Upper lobe of left lung (tissue), 6 donors: ENCODE results near the gene CRIP1. TPM values are rescaled to one million over a fixed set of nuclear protein-coding genes. Genes with fewer than 3 reads are reported as not detected.

Experiments
- ATAC-seq, 2 donors: fragments of 200-7000 bp; cut with Tn5 transposase; one replicate each; pipeline ENCODE4 v1.9.1; 2022; ENCODE audit warnings: mild to moderate bottlenecking in 2 of 2, moderate library complexity in 2 of 2; ENCODE audit not compliant: low FRiP score in 2 of 2
- DNase-seq, 2 donors: peaks; one replicate each; pipeline ENCODE4 v3.0.0-alpha.2; 2019 to 2020
- H3K27ac ChIP-seq, 4 donors: fragments of 200-600 bp; sonication (generic); one replicate each; pipeline ENCODE4 v1.5.1; 2016 to 2019
- H3K27me3 ChIP-seq, 4 donors: fragments of 200-600 bp; sonication (generic); one replicate each; pipeline ENCODE4 v1.5.1; 2017 to 2019
- H3K36me3 ChIP-seq, 4 donors: fragments of 200-600 bp; sonication (generic); one replicate each; pipeline ENCODE4 v1.5.1; 2016 to 2019
- H3K4me1 ChIP-seq, 4 donors: fragments of 200-600 bp; sonication (generic); one replicate each; pipeline ENCODE4 v1.5.1; 2018 to 2019
- H3K4me3 ChIP-seq, 4 donors: fragments of 200-600 bp; sonication (generic); one replicate each; pipeline ENCODE4 v1.5.1; 2017 to 2019; ENCODE audit warnings: mild to moderate bottlenecking in 2 of 4, moderate library complexity in 1 of 4
- H3K9me3 ChIP-seq, 4 donors: fragments of 200-600 bp; sonication (generic); one replicate each; pipeline ENCODE4 v1.5.1; 2018 to 2019
- EP300 ChIP-seq, 4 donors: sonication (generic); formaldehyde crosslinking; IDR thresholded peaks; one replicate each; pipeline ENCODE4 v1.5.1; 2017; ENCODE audit warnings: antibody characterized with exemption in 4 of 4, control low read depth in 2 of 4
- POLR2A ChIP-seq, 4 donors: fragments of 450-650 bp; IDR thresholded peaks; one replicate each; pipeline ENCODE4 v1.5.1; 2016 to 2017; ENCODE audit warnings: antibody characterized with exemption in 4 of 4, mild to moderate bottlenecking in 2 of 4
- POLR2AphosphoS5 ChIP-seq, 2 donors: sonication (generic); formaldehyde crosslinking; IDR thresholded peaks; one replicate each; pipeline ENCODE4 v1.5.1; 2017; ENCODE audit warnings: antibody characterized with exemption in 2 of 2
- WGBS, 2 donors: methylation state at CpG; one replicate each; pipeline ENCODE4 v1.1.5; 2017 to 2018; 5-methylcytosine and 5-hydroxymethylcytosine counted together
- total RNA-seq, 6 donors: library from RNA; depleted of rRNA in 4 of 6; stranded (reverse); fragments of >200 nt in 4 of 6; gene quantifications; one replicate each; pipeline versions ENCODE4 v1.1.0 to v1.2.1, GENCODE V29; 2016 to 2021
- TF ChIP-seq, protein P1 (sequence below), 6 experiments: fragments of 450-650 bp in 4 of 6; fragments of 200-600 bp in 2 of 6; sonication (generic) in 2 of 6; IDR thresholded peaks; one replicate each; pipeline ENCODE4 v1.5.1; 2016 to 2019; ENCODE audit warnings: antibody characterized with exemption in 6 of 6
- donor health status: DM: no; HTN: no; CAD: no; lungs with moderate emphysema.
- donor health status: DM: no; HTN: yes; CAD: no; lungs with severe emphysema.

The CRIP1 gene
- total RNA-seq, 6 donors from 2014 or later: 26.2 to 425 (median 200) TPM

DNA sequence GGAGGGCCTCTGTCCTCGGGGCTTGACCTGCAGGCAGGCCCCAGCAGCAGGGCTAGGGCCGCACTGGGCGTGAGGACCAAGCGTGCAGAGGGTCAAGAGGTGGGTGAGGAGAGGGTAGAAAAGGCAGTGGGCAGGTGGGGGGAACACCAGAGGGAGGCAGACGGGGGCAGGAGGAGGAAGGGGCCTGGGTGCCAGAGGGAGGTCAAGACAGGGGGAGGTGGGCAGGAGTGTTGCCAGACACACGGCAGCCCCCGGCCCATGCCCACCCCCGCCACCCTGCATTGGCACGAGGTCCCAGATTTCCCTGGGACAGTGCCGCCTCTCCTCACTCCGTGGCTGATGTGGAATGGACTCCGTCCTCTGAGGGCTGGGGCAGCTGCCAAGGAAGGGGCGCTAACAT is 47.9 kb downstream of the CRIP1 start:
- Histone ChIP-seq H3K36me3 (no peaks in the 10 kb centered on the region), H3K4me1 (peaks cover 5 to 15% (median 8%) of the 10 kb centered on the region in 4 donors), H3K27ac (no peak overlapping the region), H3K9me3 (no peaks in the 10 kb centered on the region), H3K27me3 (peaks cover 0 to 6% (median 5%) of the 10 kb centered on the region in 4 donors), H3K4me3 (no peak overlapping the region)
- WGBS, 2 donors: 54 to 70% methylated on average over 6 to 12 of the region's 13 CpGs
- no peak for TF ChIP-seq POLR2A (IDR thresholded peaks at IDR 0.05)
- TF ChIP-seq EP300 (IDR thresholded peaks at IDR 0.05): no peak
- no peak for ATAC-seq
- DNase-seq: peak in 1 of 2 donors; percentile 52

DNA sequence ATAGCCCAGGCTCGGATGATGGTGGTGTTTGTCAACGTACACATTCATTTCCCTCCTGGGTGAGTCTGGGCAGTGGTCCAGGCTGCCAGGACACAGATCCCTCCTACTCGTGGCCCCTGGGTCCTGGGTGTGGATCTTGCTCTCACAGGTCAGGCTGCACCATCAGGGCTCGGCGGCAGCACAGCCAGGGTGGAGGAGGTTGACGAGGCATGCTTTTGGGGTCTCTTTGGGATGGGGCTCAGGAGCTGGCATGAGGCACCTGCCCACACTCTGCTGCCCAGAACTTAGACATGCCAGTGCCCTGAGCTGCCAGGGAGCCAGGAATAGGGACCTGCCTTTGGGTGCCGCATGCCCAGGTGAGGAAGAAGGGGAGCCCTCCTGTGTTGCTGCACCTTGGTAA is 49.4 kb downstream of the CRIP1 start:
- Histone ChIP-seq H3K27ac (no peak overlapping the region), H3K27me3 (peaks cover 0 to 3% (median 0%) of the 10 kb centered on the region in 4 donors), H3K4me3 (no peak overlapping the region), H3K4me1 (peaks cover 0 to 7% (median 2%) of the 10 kb centered on the region in 4 donors), H3K36me3 (no peaks in the 10 kb centered on the region), H3K9me3 (no peaks in the 10 kb centered on the region)
- TF ChIP-seq, protein P1, sequence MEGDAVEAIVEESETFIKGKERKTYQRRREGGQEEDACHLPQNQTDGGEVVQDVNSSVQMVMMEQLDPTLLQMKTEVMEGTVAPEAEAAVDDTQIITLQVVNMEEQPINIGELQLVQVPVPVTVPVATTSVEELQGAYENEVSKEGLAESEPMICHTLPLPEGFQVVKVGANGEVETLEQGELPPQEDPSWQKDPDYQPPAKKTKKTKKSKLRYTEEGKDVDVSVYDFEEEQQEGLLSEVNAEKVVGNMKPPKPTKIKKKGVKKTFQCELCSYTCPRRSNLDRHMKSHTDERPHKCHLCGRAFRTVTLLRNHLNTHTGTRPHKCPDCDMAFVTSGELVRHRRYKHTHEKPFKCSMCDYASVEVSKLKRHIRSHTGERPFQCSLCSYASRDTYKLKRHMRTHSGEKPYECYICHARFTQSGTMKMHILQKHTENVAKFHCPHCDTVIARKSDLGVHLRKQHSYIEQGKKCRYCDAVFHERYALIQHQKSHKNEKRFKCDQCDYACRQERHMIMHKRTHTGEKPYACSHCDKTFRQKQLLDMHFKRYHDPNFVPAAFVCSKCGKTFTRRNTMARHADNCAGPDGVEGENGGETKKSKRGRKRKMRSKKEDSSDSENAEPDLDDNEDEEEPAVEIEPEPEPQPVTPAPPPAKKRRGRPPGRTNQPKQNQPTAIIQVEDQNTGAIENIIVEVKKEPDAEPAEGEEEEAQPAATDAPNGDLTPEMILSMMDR (IDR thresholded peaks at IDR 0.05): no peak
- TF ChIP-seq POLR2AphosphoS5 (IDR thresholded peaks at IDR 0.05) (no peak), POLR2A (IDR thresholded peaks at IDR 0.05) (no peak), EP300 (IDR thresholded peaks at IDR 0.05) (no peak)
- DNase-seq (peak in 1 of 2 donors; percentile 66), ATAC-seq (no peak)
- whole genome bisulfite sequencing, 2 donors: 42 to 74% methylated on average over 3 to 7 of the region's 7 CpGs

DNA sequence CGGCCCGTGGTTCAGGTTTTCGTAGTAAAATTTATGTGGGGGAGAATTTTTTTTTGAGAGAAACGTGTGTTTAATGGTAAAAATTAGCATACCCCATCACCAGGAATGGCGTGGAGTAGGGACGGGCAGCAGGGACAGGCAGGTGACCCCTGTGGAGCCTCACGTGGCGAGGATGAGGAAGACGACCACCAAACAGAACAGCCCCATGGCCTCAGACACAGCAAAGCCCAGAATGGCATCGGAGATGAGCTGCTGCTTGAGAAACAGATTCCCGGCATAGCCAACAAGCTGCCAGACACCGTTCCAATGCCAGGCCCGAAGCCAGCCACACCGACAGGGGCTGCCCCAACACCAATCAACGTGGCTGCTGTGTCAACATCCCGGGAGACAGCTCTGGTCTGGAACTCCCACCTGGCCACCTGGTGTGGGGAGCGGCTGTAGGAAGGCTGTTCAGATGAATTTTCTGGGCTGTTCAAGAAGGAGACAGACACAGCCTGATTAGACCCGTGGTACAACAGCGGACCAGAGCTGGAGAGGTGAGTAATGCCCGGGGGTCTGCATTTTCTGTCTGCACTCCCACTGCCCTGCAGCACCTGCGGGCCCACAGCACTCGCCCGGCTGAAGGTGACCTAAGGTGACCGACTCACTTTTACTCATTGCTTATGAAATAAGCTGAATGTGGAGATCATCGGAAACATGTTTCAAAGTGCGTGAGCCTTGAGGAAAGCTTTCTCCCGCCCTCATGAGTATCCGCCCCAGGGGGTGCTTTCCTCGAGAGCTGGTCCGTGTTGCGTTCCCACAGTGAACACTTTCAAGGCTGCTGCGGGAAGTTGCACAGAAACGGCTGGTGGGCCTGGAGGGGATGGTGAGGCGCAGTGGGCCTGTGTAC is 50.2 kb downstream of the CRIP1 start:
- DNase-seq: peak in 1 of 2 donors; percentile 47
- 78 to 81% methylated on average over 31 to 34 of the region's 34 CpGs for WGBS, 2 donors
- TF ChIP-seq EP300 (IDR thresholded peaks at IDR 0.05) (no peak), POLR2AphosphoS5 (IDR thresholded peaks at IDR 0.05) (no peak), POLR2A (IDR thresholded peaks at IDR 0.05) (no peak)
- TF ChIP-seq, protein P1 (IDR thresholded peaks at IDR 0.05): no peak

DNA sequence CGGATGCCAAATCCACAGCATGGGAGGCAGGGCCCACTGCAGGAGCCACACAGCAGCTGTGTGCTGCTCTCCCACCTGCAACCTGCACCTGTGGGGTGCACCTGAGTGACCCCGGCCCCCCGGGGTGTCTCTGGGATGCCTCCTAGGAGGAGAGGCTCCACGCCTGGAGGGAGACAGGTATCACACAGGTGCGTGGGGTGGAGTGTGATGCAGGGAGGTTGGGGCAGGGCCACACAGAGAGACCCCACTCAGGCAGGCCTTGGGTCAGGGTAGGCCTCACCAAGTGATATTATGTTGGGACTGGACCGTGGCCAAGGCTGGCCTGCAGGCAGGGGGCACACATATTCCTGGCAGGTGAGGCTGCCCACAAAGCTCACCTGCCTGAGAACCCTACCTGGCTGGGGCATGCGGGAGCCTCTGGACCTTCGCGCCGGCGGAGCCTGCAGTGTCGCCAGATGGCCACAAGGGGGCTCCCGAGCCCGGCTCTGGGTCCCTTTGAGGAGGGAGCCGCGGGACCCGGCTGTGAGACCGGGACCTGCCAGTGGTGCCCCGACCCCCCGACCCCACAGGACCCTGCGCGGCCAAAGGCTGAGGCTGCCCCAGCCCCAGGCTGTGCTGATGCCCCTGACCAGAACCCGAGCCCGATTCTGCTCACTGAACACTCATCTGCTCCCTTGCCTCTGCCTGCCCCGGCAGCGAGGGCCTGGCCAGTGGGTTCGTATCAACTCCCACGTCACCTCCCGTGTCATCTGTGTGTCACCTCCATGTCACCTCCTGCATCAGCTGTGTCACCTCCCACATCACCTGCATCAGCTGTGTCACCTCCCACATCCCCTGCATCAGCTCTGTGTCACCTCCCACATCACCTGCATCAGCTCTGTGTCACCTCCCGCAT is 51.1 kb downstream of the CRIP1 start:
- no peak overlapping the region for H3K27ac ChIP-seq
- peaks cover 0 to 7% (median 2%) of the 10 kb centered on the region in 4 donors for H3K4me1 ChIP-seq
- DNase-seq (peak; percentile 66 to 94), ATAC-seq (peak; percentile 72 to 84)
- H3K4me3 ChIP-seq: no peak overlapping the region
- no peaks in the 10 kb centered on the region for H3K36me3 ChIP-seq
- TF ChIP-seq EP300 (IDR thresholded peaks at IDR 0.05) (no peak), POLR2AphosphoS5 (IDR thresholded peaks at IDR 0.05) (no peak), POLR2A (IDR thresholded peaks at IDR 0.05) (no peak)
- TF ChIP-seq, protein P1 (IDR thresholded peaks at IDR 0.05): peak; percentile 84 to 97 (median 91)
- H3K27me3 ChIP-seq: peaks cover 0 to 3% (median 0%) of the 10 kb centered on the region in 4 donors
- H3K9me3 ChIP-seq: peaks cover 0 to 5% (median 0%) of the 10 kb centered on the region in 4 donors
- 28 to 49% methylated on average over 10 to 27 of the region's 30 CpGs for WGBS, 2 donors

More for the DNA sequence above, 50.2 kb downstream of the CRIP1 start:
- ATAC-seq: no peak
- H3K9me3 ChIP-seq: no peaks in the 10 kb centered on the region
- no peak overlapping the region for H3K4me3 ChIP-seq
- peaks cover 0 to 7% (median 2%) of the 10 kb centered on the region in 4 donors for H3K4me1 ChIP-seq
- peaks cover 0 to 3% (median 0%) of the 10 kb centered on the region in 4 donors for H3K27me3 ChIP-seq
- no peaks in the 10 kb centered on the region for H3K36me3 ChIP-seq
- H3K27ac ChIP-seq: no peak overlapping the region

Other genes with a start within 250 kb of the CRIP1 start
- gene BTBD6, start 238.4 kb upstream of the CRIP1 start, total RNA-seq: 10 to 100 TPM; 36.4 to 71.7 (median 49.8) TPM
- 100 to 1,000 TPM in 1 of 6 donors, 10 to 100 TPM in 5; 38.6 to 195 (median 52.7) TPM for gene BRF1, start 185.9 kb upstream of the CRIP1 start, total RNA-seq
- gene PACS2, start 172.1 kb upstream of the CRIP1 start, total RNA-seq: 100 to 1,000 TPM in 2 of 6 donors, 10 to 100 TPM in 4; 53.4 to 204 (median 86.5) TPM
- 1 to 10 TPM in 3 of 6 donors, not detected in 3; 1.2 to 2.1 (median 1.9) TPM for gene TEX22, start 88.3 kb upstream of the CRIP1 start, total RNA-seq
- 100 to 1,000 TPM in 2 of 6 donors, 10 to 100 TPM in 4; 64.8 to 315 (median 94.9) TPM for gene MTA1, start 67.1 kb upstream of the CRIP1 start, total RNA-seq
- 100 to 1,000 TPM in 5 of 6 donors, 10 to 100 TPM in 1; 55.5 to 422 (median 190) TPM for gene CRIP2, start 12.1 kb upstream of the CRIP1 start, total RNA-seq
- 10 to 100 TPM; 13.8 to 38.5 (median 17.4) TPM for gene TEDC1, start 4.4 kb downstream of the CRIP1 start, total RNA-seq
- 1 to 10 TPM in 4 of 6 donors, under 1 TPM in 1, not detected in 1; 0.69 to 4.6 (median 3.8) TPM for gene TMEM121, start 39.7 kb downstream of the CRIP1 start, total RNA-seq